NCI-H345 (cell line): ENCODE measurements around the gene DZIP1.
A peak's percentile ranks its signal among the peaks of the same experiment; 100 is the strongest.

ENCODE experiments used
- DNase-seq: peaks from one replicate; lab custom pipeline; 2025; lab: John Stamatoyannopoulos, UW

The DZIP1 gene

DNA sequence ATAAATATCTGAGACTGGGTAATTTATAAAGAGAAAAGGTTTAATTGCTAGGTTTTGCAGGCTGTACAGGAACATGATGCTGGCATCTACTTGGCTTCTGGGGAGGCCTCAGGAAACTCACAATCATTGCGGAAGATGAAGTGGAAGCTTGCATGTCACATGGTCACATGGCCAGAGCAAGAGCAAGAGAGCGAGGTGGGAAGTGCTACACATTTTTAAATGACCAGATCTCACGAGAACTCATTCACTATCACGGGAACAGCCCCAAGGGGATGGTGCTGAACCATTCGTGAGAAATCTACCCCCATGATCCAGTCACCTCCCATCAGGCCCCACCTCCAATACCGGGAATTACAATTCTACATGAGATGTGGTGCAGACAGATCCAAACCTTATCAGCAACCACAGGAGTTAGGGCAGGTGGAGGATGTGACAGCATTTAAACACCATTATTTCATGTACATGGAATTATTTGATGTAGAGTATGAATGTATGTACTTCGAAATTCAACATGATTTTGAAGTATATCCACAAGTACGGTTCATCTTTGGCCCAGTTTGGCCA lies 102.5 kb downstream of the DZIP1 start:
- no peak for DNase-seq

- DNase-seq, result no peak
These were observed 103.2 kb downstream of the DZIP1 start for GRCh38 chr13:95541308-95541707.

GRCh38 chr13:95540888-95541287 lies 103.6 kb downstream of the DZIP1 start:
- peak; percentile 15 for DNase-seq

DNA sequence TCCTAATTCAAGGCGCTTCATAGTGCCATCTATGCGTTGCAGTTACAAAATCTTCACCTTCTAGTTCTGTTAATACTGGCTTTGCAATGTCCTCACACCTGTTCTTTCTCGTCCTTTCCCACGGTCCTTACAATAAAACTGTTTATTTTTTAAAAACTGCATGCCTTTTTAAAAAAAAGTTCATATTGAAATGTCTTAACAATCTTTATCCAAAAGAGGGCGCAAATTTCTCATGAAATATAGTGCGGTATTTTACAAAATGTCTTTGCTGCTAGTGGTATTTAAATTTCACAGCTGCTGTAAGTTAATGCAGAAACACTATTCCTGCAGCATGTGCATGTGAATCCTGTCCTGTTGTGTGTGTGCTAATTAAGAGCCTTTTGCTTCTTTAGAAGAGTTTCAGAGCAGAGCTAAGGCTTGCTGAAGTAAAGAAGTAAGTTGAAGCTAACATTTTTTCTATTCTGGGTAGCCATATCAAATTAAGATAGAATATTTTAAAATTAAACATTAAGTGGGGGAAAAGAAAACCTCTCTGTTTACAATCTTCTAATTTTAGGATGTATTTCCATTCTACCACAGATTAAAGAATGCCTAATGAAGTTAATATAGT lies 107.8 kb downstream of the DZIP1 start:
- peak; percentile 25 for DNase-seq

DNA sequence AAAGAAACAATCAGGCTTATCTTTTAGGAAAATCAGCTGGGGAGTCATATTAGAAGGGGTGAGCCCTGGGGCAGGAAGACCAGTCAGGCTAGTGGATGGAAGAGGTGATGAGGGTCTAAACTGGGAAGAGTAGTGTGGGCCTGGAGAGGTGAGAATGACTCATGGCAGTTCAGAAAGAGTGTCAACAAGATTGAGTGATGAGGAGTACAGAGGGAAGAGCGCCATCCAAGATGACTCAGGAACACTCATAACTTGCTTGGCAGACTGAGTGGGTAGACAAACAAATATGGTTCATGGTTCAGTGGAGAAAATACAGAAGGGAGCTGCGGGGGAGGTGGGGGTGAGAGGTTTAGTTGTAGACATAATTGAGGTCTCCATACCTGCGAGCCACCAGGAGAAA lies 109.3 kb downstream of the DZIP1 start:
- peak; percentile 66 for DNase-seq

DNA sequence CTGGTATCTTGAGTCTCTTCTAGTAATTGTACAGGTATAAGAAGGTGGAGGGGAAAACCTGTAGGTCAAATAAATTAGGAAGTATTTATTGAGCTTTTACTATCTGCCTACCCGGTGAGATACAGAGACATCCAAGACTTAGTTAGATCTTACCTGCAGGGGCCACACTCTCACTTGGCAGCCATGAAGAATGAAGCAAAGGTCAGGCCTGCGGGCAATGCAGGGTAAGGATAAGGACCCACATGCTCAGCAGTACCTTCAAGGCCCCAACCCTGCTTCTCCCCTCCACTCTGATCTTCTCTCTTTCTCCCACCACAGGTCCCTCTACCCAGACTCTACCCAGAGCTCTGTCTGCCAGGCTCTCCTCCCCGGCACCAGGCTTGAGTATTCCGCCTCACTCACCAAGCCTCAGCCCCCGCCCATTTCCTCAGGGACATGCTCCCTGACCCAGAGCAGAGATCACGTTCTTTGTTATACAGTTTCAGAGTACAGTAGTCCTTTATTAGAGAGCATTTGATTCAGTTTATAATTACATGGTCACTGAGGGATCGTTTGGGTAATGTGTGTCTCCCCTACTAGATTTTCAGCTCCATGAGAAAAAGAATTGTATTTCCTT lies 110.9 kb downstream of the DZIP1 start:
- DNase-seq, result no peak

- DNase-seq, result peak; percentile 64
These were observed 114.3 kb downstream of the DZIP1 start for GRCh38 chr13:95530178-95530577.
